T47D (cell line): ENCODE data around the gene HGD.

ENCODE experiments used
- DNase-seq, 2 experiments: peaks; one replicate each; pipeline versions ENCODE4 v3.0.0 to v3.0.0-alpha.2; 2011 to 2012; ENCODE audit warnings: low read depth in 1 of 2, low spot score in 1 of 2
- JUND ChIP-seq: IDR thresholded peaks from 2 replicates; pipeline ENCODE4 v1.6.1; 2012; ENCODE audit warnings: low read depth
- in situ Hi-C: cut with HindIII; loops from 2 replicates; pipeline ENCODE4 v1.10.0; 2016; ENCODE audit warnings: low sequenced_read_pairs, low pct_unique_long_range_greater_than_20kb

HGD gene

DNA sequence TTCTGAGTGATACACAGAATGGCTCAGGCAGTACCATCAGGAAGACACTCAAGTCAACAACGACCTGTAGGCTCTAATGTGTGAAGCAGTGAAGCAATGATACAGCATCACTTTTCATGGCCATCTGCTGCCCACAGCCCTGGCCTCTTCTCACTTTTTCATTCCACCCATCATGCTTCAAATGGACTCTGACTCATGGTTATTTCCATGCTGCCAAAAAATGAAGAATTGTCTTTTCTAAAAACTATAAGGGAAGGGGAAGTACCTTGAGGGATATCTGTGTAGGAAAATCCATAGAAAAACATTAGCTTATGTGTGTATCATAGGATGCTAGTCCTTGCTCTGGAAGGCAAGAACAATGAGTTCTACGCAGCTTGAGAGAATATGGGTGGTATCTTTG, 11.5 kb downstream of the HGD start:
- no peak for DNase-seq
- TF ChIP-seq JUND, result no peak
- in situ Hi-C loops, result no loop called here

DNA sequence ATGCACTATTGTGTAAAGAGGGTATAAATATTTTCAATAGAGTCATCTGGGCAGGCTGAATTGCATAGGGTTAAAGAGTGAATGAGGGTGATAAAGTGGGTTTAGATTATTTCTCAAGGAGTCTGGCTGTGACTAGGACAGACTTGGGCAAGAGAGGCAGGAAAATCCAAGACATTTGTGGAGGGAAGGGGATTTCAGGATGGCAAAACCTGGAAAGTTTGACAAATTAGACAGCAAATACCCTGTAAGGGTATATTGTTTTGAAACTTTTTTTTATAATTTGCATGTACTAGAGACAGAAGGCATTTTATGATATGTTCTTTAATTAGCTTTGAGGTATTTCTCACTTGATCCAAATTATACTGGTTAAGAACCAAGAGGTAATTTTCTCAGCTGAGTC, 17.1 kb downstream of the HGD start:
- DNase-seq, result no peak
- in situ Hi-C loops, result no loop called here

DNA sequence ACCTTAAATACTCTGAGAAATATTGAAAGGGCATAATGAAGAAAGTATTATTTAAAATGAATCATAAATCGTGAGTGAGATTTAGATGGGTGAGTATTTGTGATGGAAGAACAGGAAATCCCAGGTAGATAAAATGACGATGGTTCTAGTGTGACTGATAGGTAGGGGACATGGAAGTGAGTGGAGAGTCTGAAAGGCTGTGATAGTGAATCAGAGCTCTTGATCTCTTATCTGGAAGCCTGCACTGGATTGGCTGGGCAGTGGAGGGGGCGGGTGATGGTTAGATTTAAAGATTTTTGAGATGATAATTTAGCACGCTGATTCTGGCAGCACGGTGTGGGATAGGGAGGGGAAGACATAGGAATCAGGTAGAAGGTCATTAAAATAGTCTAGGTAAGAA, 20.1 kb downstream of the HGD start:
- in situ Hi-C loops, result no loop called here
- TF ChIP-seq JUND, result no peak
- DNase-seq, result no peak

More for the DNA sequence above, 17.1 kb downstream of the HGD start:
- TF ChIP-seq JUND, result no peak

DNA sequence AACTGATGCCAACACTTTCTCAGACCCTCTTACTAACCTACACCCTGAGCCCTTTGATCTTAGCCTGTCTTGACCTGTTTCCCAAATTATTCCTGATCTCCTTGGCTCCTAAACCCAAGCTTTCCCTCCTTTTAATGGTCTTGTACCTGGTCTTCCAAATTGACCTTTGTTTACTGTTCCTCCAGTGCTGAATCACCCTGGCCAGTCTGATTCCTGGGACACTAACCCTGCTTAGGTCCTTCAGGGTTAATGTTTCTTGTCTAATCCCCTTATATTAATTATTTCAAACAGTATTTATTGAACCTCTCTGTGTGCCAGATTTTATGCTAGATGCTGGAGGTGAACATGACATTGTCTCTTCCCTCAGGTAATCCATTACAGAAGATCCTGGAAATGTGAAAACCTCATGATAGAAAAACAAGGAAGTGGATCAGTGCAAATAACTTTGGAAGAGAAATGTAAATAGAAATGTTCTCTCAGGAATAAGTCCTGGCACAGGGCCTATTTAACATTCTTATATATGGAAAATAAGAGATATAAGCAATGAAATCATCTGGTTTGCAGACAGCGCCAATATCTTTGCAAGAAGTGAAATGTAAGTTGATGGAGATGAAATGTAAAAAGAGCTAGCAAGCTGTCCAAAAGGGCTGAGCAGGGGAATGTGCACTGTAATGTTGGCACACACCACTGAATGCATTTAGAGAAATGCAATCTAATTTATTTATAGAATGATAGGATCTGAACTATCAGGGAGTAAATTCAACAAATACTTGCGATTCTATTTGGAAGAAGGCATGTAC, 20.7 kb downstream of the HGD start:
- in situ Hi-C loops, result no loop called here

DNA sequence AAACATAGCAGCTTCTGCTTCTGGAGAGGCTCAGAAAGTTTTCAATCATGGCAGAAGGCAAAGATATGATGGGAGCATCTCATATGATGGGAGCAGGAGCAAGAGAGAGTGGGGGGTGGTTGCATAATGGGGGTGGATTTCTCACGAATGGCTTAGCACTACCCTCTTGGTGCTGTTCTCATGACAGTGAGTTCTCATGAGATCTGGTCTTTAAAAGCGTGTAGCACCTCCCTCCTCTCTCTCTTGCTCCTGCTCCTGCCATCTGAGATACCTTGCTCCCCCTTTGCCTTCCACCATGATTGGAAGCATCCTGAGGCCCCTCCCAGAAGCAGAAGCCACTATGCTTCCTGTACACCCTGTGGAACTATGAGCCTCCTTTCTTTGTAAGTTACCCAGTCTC, 22.2 kb downstream of the HGD start:
- in situ Hi-C loops, result no loop called here
- no peak for TF ChIP-seq JUND
- no peak for DNase-seq

More for the DNA sequence above, 20.7 kb downstream of the HGD start:
- peak in 1 of 2 experiments; percentile 80 for DNase-seq
- TF ChIP-seq JUND, result peak; percentile 77

DNA sequence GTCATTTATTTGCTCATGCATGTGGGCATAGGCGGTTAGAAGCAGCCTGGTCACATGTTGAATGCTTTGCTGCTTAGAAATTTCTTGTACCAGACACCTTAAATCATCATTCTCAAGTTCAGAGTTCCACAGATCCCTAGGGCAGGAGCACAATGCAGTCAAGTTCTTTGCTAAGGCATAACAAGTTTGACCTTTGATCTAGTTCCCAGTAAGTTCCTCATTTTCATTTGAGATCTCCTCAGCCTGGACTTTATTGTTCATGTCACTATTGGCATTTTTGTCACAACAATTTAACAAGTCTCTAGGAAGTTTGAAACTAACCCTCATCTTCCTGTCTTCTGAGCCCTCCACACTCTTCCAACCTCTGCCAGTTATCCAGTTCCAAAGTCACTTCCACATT, 22.8 kb downstream of the HGD start:
- DNase-seq, result no peak
- no peak for TF ChIP-seq JUND
- in situ Hi-C loops, result no loop called here

DNA sequence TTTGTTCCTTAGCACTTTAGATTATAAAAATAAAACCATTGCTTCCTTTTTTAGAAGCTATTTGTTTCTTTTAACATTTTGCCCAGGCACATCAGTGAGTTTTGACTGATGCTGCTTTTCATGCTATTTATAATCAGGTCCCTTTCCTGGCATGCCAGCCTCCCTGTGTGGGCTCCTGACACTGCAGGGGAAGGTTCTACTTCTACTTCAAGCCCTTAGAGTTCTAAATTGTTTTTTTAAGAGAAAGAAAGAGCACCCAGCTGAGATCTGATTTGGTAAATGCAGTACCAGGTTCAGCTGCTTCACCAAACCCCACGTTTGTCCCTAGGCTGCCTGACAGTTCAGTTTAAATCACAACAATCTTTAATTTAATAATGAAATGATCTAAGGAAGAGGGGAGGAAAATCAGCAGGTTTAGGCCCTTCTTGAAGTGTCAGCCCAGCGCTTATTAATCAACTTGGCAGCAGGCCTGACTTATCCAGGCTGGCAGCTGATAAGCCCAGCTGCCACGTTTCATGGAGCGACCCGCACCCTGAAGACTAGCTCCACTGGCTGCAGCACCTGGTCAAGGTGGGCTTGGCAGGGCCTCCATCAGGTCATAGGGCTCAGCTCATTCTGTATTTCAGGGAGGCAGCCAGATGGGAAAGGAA, 29.0 kb downstream of the HGD start:
- no peak for DNase-seq
- no peak for TF ChIP-seq JUND
- in situ Hi-C loops, result no loop called here

DNA sequence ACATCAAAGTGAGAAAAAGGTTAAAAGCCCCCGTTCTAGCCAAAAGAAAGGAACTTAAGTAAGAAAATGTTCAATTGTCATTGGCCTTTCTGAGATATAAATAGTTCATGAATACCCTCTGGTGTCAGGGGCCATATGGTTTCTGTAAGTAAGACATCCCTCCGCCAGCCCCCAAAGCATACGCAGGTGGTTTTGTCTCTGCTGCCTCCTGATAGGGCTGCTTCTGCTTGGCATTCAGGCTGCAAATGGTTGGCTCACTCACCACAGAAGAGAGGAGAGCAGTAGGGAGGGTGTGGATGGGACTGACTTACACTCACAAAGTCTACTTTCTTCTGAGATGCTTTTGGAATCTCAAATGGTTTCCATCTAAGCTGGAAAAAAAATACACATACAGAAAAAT, 29.8 kb downstream of the HGD start:
- in situ Hi-C loops, result no loop called here
- DNase-seq, result no peak
- TF ChIP-seq JUND, result no peak

DNA sequence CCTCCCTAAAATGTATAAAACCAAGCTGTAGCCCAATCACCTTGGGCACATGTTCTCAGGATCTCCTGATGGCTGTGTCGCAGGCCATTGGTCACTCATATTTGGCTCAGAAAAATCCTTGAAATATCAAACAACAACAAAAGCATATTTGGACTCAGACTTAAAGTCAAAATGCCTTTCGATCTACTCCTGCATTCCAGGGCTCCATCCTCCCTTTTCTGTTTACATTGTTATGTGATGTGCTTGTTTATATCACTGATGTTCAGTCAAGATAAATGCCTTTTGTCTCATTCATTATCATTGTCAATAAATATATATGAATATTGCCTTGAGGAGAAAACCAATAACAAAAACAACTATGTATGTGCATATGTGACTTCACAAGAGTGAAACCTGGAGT, 31.7 kb downstream of the HGD start:
- in situ Hi-C loops, result no loop called here

DNA sequence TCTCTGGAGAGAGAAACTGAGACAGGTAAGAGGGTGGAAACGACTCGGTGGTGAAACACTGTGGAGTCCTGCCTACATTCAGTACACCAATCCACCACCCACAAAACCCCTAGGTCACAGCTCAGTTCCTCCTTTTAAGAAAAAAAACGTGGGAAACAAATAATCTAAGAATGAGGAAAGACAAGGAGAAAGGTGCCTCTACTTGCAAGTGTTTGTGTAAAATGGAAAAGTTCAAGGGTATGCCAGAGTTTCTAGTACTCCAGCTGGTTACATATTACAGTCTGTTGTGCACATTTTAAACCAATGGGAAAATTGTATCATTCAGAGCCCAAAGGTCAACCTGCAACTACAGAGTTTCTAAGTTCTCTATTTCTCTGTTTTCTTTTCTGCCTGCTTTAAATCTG, 32.2 kb downstream of the HGD start:
- no peak for TF ChIP-seq JUND
- no peak for DNase-seq
- in situ Hi-C loops, result no loop called here

More for the DNA sequence above, 31.7 kb downstream of the HGD start:
- DNase-seq, result peak in 1 of 2 experiments; percentile 22
- TF ChIP-seq JUND, result no peak

DNA sequence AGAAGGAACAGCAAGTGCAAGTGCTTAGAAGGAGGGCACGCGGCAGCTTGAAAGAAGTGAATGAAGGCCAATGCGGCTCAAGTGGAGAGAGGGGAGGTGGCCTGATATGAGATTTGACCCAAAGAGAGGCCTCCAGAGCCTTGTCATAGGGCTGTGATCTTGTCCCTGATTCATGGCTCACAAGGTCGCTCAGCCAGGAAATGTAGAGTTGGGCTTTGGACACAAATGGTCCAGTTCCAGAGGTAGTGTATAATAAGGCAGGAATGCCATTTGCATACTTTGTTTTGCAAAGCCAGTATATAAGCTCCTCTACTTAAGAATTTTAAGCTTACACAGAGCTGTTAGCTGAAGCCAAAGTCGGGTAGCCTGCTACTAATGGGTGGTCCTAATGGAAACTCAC, 33.7 kb downstream of the HGD start:
- no peak for DNase-seq
- in situ Hi-C loops, result no loop called here
- no peak for TF ChIP-seq JUND

DNA sequence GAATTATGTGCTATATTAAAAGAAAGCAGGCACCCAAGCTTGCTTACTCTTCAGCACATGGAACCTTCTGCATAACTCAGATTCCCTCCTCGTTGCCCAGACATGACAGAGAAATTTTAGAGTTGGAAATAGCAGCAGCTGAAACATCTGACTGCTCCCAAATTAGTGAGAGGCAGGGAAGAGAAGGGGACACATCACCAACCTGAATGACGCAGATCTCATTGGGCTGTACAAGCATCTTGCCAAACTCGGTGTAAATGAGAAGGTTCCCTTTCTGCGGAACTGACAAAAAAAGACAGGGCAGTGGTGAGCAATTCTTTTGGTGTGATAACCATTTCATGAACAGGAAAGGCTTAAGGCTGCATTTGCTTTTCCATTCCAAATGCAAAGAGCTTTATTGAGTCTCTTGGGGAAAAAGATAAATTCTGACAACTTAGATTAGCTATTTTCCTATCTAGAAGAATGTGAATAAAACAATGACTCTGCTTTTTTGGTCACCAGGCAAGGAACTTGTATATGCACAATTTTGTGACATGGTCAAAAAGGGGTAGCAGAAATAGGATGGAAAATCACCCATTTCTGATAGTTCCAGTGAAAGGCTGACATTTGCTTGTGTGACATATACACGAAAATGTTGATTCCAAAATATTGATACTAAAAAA, 35.1 kb downstream of the HGD start:
- in situ Hi-C loops, result no loop called here
- no peak for DNase-seq
- TF ChIP-seq JUND, result no peak
